ENCODE measurements around the gene CEP170B.

GRCh38 chr14:104879983-104880565 lies 15.0 kb downstream of the CEP170B start:
- TF ChIP-seq CTCF (conservative IDR thresholded peaks at IDR 0.05; ENCODE audit: low read length) (no peak), EZH2phosphoT487 (IDR thresholded peaks at IDR 0.05; ENCODE audit: borderline replicate concordance) (no peak)

Measured in Loucy (cell line).